ENCODE results near the gene TACO1.

DNA sequence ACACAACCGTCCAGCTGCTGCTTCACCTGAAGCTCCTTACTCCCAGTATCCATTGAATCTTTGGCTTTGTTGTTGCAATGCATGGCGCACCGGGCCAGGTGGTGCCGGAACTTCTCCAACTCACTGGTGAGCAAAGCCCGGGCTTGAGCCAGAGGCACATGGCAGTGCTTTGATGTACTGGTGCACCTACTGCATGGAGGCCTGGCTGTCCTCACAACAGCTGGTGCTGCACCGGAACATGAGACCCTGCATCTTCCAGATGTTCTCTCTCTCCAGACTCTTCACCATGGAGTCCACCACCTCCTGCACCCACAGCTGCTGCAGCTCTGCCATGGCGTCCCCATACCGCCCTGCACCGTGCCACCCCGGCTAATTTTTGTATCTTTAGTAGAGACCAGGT is 10.2 kb downstream of the TACO1 start:
- TF ChIP-seq, protein P1, sequence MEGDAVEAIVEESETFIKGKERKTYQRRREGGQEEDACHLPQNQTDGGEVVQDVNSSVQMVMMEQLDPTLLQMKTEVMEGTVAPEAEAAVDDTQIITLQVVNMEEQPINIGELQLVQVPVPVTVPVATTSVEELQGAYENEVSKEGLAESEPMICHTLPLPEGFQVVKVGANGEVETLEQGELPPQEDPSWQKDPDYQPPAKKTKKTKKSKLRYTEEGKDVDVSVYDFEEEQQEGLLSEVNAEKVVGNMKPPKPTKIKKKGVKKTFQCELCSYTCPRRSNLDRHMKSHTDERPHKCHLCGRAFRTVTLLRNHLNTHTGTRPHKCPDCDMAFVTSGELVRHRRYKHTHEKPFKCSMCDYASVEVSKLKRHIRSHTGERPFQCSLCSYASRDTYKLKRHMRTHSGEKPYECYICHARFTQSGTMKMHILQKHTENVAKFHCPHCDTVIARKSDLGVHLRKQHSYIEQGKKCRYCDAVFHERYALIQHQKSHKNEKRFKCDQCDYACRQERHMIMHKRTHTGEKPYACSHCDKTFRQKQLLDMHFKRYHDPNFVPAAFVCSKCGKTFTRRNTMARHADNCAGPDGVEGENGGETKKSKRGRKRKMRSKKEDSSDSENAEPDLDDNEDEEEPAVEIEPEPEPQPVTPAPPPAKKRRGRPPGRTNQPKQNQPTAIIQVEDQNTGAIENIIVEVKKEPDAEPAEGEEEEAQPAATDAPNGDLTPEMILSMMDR (IDR thresholded peaks at IDR 0.05 in 8 of 11, conservative IDR thresholded peaks at IDR 0.05 in 3 of 11): no peak
- TF ChIP-seq POLR2A (IDR thresholded peaks at IDR 0.05) (no peak), POLR2AphosphoS5 (IDR thresholded peaks at IDR 0.05) (no peak)
